H1 (cell line): ENCODE measurements around the gene EXOG. TPM values are rescaled to one million over a fixed set of nuclear protein-coding genes. Genes with fewer than 3 reads are reported as not detected.

Source experiments
- CTCF ChIA-PET: fragments of 300-600 bp; sonication (Branson Sonifier 250); formaldehyde crosslinking; loops from one replicate; lab custom pipeline; 2021; ENCODE audit not compliant: partially characterized antibody; lab: Charles Lee
- POLR2A ChIA-PET: fragments of 300-600 bp; sonication (Branson Sonifier 250); formaldehyde crosslinking; loops from one replicate; lab custom pipeline; 2021; ENCODE audit warnings: inconsistent platforms; ENCODE audit not compliant: partially characterized antibody; lab: Charles Lee
- DNase-seq, 2 experiments: peaks; one replicate each; pipeline versions ENCODE4 v3.0.0 to v3.0.0-alpha.2; 2010 to 2022; ENCODE audit warnings: low spot score in 2 of 2, low read depth in 1 of 2, mixed read lengths in 1 of 2
- FAIRE-seq: peaks from 2 replicates; lab custom pipeline; 2011; peaks lifted over from hg19 to GRCh38; lab: Jason Lieb, UNC
- H2AFZ ChIP-seq: 2 replicates; pipeline ENCODE4 v1.8.1; 2012; ENCODE audit warnings: low read length, inconsistent platforms
- H2AK5ac ChIP-seq: 2 replicates; pipeline ENCODE4 v1.6.1; 2013; ENCODE audit warnings: low read depth, low read length
- H2BK120ac ChIP-seq: replicated peaks from 2 replicates; pipeline ENCODE3; 2013; ENCODE audit warnings: low read depth, low read length, inconsistent platforms
- H2BK12ac ChIP-seq: 2 replicates; pipeline ENCODE4 v1.6.1; 2013; ENCODE audit warnings: low read depth, low read length
- H2BK15ac ChIP-seq: 2 replicates; pipeline ENCODE4 v1.6.1; 2013; ENCODE audit warnings: low read length
- H2BK20ac ChIP-seq: 2 replicates; pipeline ENCODE4 v1.6.1; 2013; ENCODE audit warnings: low read length
- H2BK5ac ChIP-seq: 2 replicates; pipeline ENCODE4 v1.6.1; 2013; ENCODE audit warnings: low read depth, low read length
- H3K14ac ChIP-seq: 2 replicates; pipeline ENCODE4 v1.6.1; 2013; ENCODE audit warnings: inconsistent platforms; ENCODE audit not compliant: insufficient read length
- H3K18ac ChIP-seq: 2 replicates; pipeline ENCODE4 v1.6.1; 2013; ENCODE audit warnings: low read length; ENCODE audit errors: extremely low read depth
- H3K23ac ChIP-seq: 2 replicates; pipeline ENCODE4 v1.6.1; 2013; ENCODE audit warnings: inconsistent platforms; ENCODE audit not compliant: insufficient read length
- H3K23me2 ChIP-seq: 2 replicates; pipeline ENCODE4 v1.6.1; 2013; ENCODE audit warnings: low read depth, low read length
- H3K27ac ChIP-seq: 2 replicates; pipeline ENCODE4 v1.6.1; 2011; ENCODE audit warnings: low read depth, low read length, inconsistent platforms
- H3K27me3 ChIP-seq, 4 experiments: replicated peaks in 1 of 4; 1 replicate in 1 of 4; 2 replicates in 3 of 4; pipeline versions ENCODE4 v1.6.1 to v1.8.1; 2011 to 2013; ENCODE audit warnings: low read length in 3 of 4, mild to moderate bottlenecking in 3 of 4, inconsistent platforms in 2 of 4, mixed read lengths in 2 of 4, moderate library complexity in 1 of 4; ENCODE audit not compliant: control insufficient read depth in 3 of 4, insufficient read depth in 3 of 4; ENCODE audit errors: extremely low read depth in 1 of 4
- H3K36me3 ChIP-seq, 4 experiments: 2 replicates each; pipeline versions ENCODE4 v1.6.1 to v1.8.1; 2011 to 2013; ENCODE audit warnings: mild to moderate bottlenecking in 4 of 4, low read length in 3 of 4, moderate library complexity in 2 of 4, control low read depth in 1 of 4, inconsistent platforms in 1 of 4; ENCODE audit not compliant: insufficient read depth in 4 of 4, control insufficient read depth in 2 of 4
- H3K4ac ChIP-seq: replicated peaks from 2 replicates; pipeline ENCODE3; 2013; ENCODE audit warnings: low read length, low read depth, mixed read lengths, inconsistent platforms; ENCODE audit not compliant: insufficient read length
- H3K4me1 ChIP-seq, 4 experiments: replicated peaks in 1 of 4; 1 replicate in 1 of 4; 2 replicates in 3 of 4; pipeline versions ENCODE4 v1.6.1 to v1.8.1; 2011 to 2013; ENCODE audit warnings: low read length in 3 of 4, inconsistent platforms in 2 of 4, mixed read lengths in 1 of 4; ENCODE audit not compliant: insufficient read depth in 4 of 4, control insufficient read depth in 3 of 4
- H3K4me2 ChIP-seq, 2 experiments: 2 replicates each; pipeline versions ENCODE4 v1.6.1 to v1.8.1; 2011 to 2013; ENCODE audit warnings: low read depth in 2 of 2, low read length in 2 of 2, control low read depth in 1 of 2, inconsistent platforms in 1 of 2, mild to moderate bottlenecking in 1 of 2; ENCODE audit not compliant: insufficient read depth in 1 of 2
- H3K4me3 ChIP-seq, 4 experiments: fragments of 200-600, 300-600 bp in 1 of 4; sonication (generic), shearing (Covaris generic), sonication (Bioruptor Twin) in 1 of 4; 2 replicates each; pipeline versions ENCODE4 v1.5.1 to v1.8.1; 2011 to 2016; ENCODE audit warnings: low read length in 4 of 4, low read depth in 3 of 4, control low read depth in 2 of 4, inconsistent platforms in 2 of 4, mild to moderate bottlenecking in 2 of 4, mixed read lengths in 1 of 4, moderate library complexity in 1 of 4; ENCODE audit not compliant: insufficient read depth in 2 of 4; ENCODE audit errors: extremely low read depth in 1 of 4
- H3K56ac ChIP-seq: replicated peaks from 2 replicates; pipeline ENCODE3; 2013; ENCODE audit warnings: low read depth, mild to moderate bottlenecking, mixed read lengths, low read length, inconsistent platforms; ENCODE audit not compliant: insufficient read length
- H3K79me1 ChIP-seq: 2 replicates; pipeline ENCODE4 v1.6.1; 2013; ENCODE audit warnings: low read depth, low read length, control low read depth
- H3K79me2 ChIP-seq, 2 experiments: 2 replicates each; pipeline versions ENCODE4 v1.6.1 to v1.8.1; 2012 to 2013; ENCODE audit warnings: low read length in 2 of 2, mild to moderate bottlenecking in 2 of 2, inconsistent platforms in 1 of 2; ENCODE audit not compliant: insufficient read depth in 2 of 2, control insufficient read depth in 1 of 2
- H3K9ac ChIP-seq, 4 experiments: replicated peaks in 1 of 4; 1 replicate in 1 of 4; 2 replicates in 3 of 4; pipeline versions ENCODE4 v1.6.1 to v1.8.1; 2011 to 2013; ENCODE audit warnings: low read depth in 3 of 4, low read length in 3 of 4, control low read depth in 2 of 4, mild to moderate bottlenecking in 2 of 4, moderate library complexity in 2 of 4, inconsistent platforms in 1 of 4; ENCODE audit errors: extremely low read depth in 1 of 4
- H3K9me3 ChIP-seq, 2 experiments: 2 replicates each; pipeline versions ENCODE4 v1.6.1 to v1.8.1; 2012 to 2013; ENCODE audit warnings: mild to moderate bottlenecking in 2 of 2, moderate library complexity in 2 of 2, control low read depth in 1 of 2, inconsistent platforms in 1 of 2, low read depth in 1 of 2, low read length in 1 of 2, mixed read lengths in 1 of 2; ENCODE audit not compliant: insufficient read depth in 2 of 2
- H4K20me1 ChIP-seq, 2 experiments: replicated peaks in 1 of 2; 2 replicates each; pipeline versions ENCODE3 to v1.8.1; 2011 to 2013; ENCODE audit warnings: inconsistent platforms in 2 of 2, low read length in 2 of 2, mild to moderate bottlenecking in 1 of 2; ENCODE audit not compliant: insufficient read depth in 2 of 2, control insufficient read depth in 1 of 2
- H4K5ac ChIP-seq: 2 replicates; pipeline ENCODE4 v1.6.1; 2013; ENCODE audit warnings: low read length, low read depth, mixed read lengths, inconsistent platforms; ENCODE audit not compliant: insufficient read length
- H4K8ac ChIP-seq: 2 replicates; pipeline ENCODE4 v1.8.0; 2013; ENCODE audit warnings: mild to moderate bottlenecking, moderate library complexity, low read length, inconsistent platforms; ENCODE audit not compliant: insufficient read depth; ENCODE audit errors: extremely low read depth
- H4K91ac ChIP-seq: replicated peaks from 2 replicates; pipeline ENCODE3; 2013; ENCODE audit warnings: low read length, mixed read lengths, inconsistent platforms; ENCODE audit not compliant: insufficient read length
- BRCA1 ChIP-seq: IDR thresholded peaks from 2 replicates; pipeline ENCODE4 v1.6.1; 2012; ENCODE audit warnings: low read depth, low read length, improper control_type of control experiment
- CBX5 ChIP-seq: fragments of 300-800, 300-1000 bp; sonication (generic); IDR thresholded peaks from 2 replicates; pipeline ENCODE4 v1.7.1; 2016; ENCODE audit warnings: antibody characterized with exemption, low read length, low read depth
- CEBPB ChIP-seq: IDR thresholded peaks from 2 replicates; pipeline ENCODE4 v1.6.1; 2012; ENCODE audit warnings: low read depth, low read length
- GABPA ChIP-seq: IDR thresholded peaks from 2 replicates; pipeline ENCODE4 v1.6.1; 2011; ENCODE audit warnings: mild to moderate bottlenecking, low read length, moderate library complexity, borderline replicate concordance; ENCODE audit not compliant: insufficient read depth
- HDAC2 ChIP-seq, 2 experiments: fragments of 300-600 bp in 1 of 2; sonication (generic) in 1 of 2; IDR thresholded peaks; 2 replicates each; pipeline ENCODE4 v1.6.1; 2011 to 2012; ENCODE audit warnings: low read depth in 2 of 2, low read length in 2 of 2, mild to moderate bottlenecking in 2 of 2, moderate library complexity in 2 of 2, borderline replicate concordance in 1 of 2, inconsistent platforms in 1 of 2
- JUND ChIP-seq: IDR thresholded peaks from 2 replicates; pipeline ENCODE4 v1.6.1; 2011; ENCODE audit warnings: mild to moderate bottlenecking, improper control_type of control experiment, low read length
- NANOG ChIP-seq: IDR thresholded peaks from 2 replicates; pipeline ENCODE4 v1.6.1; 2011; ENCODE audit warnings: low read length, low read depth, mild to moderate bottlenecking, inconsistent platforms; ENCODE audit not compliant: insufficient read depth, poor library complexity, severe bottlenecking
- POLR2AphosphoS5 ChIP-seq: IDR thresholded peaks from 2 replicates; pipeline ENCODE4 v1.6.1; 2011; ENCODE audit warnings: low read depth, low read length
- RFX5 ChIP-seq: IDR thresholded peaks from 2 replicates; pipeline ENCODE4 v1.6.1; 2011; ENCODE audit warnings: low read depth, low read length, improper control_type of control experiment, borderline replicate concordance
- RNF2 ChIP-seq: fragments of 200-900, 300-1000 bp; sonication (generic); IDR thresholded peaks from 2 replicates; pipeline ENCODE4 v1.7.1; 2016; ENCODE audit warnings: borderline replicate concordance, low read depth, mild to moderate bottlenecking, antibody characterized with exemption, low read length; ENCODE audit not compliant: poor library complexity, severe bottlenecking; ENCODE audit errors: missing control alignments
- SP2 ChIP-seq: IDR thresholded peaks from 2 replicates; pipeline ENCODE4 v1.6.1; 2012; ENCODE audit warnings: mild to moderate bottlenecking, low read length, inconsistent platforms
- SP4 ChIP-seq: IDR thresholded peaks from 2 replicates; pipeline ENCODE4 v1.6.1; 2012; ENCODE audit warnings: low read length, inconsistent platforms
- TAF7 ChIP-seq: optimal IDR thresholded peaks from 2 replicates; pipeline ENCODE3; 2011; ENCODE audit warnings: low read depth, mild to moderate bottlenecking, inconsistent platforms, low read length, moderate library complexity, borderline replicate concordance
- ZNF274 ChIP-seq: IDR thresholded peaks from 2 replicates; pipeline ENCODE4 v1.7.0; 2012; ENCODE audit warnings: low read length, borderline replicate concordance; ENCODE audit errors: extremely low read depth
- WGBS, 2 experiments: shearing (Covaris generic) in 1 of 2; methylation state at CpG; one replicate each; pipeline versions ENCODE4 v1.1.6 to v1.1.7; 2013 to 2015; ENCODE audit warnings: low lambda C conversion rate in 2 of 2, mixed read lengths in 2 of 2, inconsistent platforms in 1 of 2, low coverage in 1 of 2, missing lambda C conversion rate in 1 of 2; ENCODE audit not compliant: insufficient replicate concordance in 2 of 2, insufficient coverage in 1 of 2, insufficient read length in 1 of 2; ENCODE audit errors: extremely low coverage in 1 of 2, missing lambda C conversion rate in 1 of 2; 5-methylcytosine and 5-hydroxymethylcytosine counted together
- polyA plus RNA-seq, 7 experiments: library from polyadenylated mRNA; depleted of rRNA in 3 of 7; stranded (reverse) in 5 of 7; unstranded in 2 of 7; fragments of >200 nt in 5 of 7; fragments of 200-250 nt in 2 of 7; gene quantifications; 1 replicate in 5 of 7; 2 replicates in 1 of 7; 4 replicates in 1 of 7; pipeline versions ENCODE4 v1.2.1 to v1.2.3, GENCODE V29; 2011 to 2013; ENCODE audit warnings: missing spikeins in 2 of 7, mixed read lengths in 2 of 7
- total RNA-seq: library from RNA; stranded (reverse); fragmentation: NEBNext Ultra II Directional; extraction: Animal tissue kit (Norgen Biotek cat#: 25700); gene quantifications from 2 replicates; pipeline ENCODE4 v1.2.1, GENCODE V29; 2021

Gene EXOG
- total and polyA plus RNA-seq, 2 of the 8 experiments (the other 6 are each of a cell fraction or from before 2014, with no cell fraction given) = 7.2 to 12.9 TPM

DNA sequence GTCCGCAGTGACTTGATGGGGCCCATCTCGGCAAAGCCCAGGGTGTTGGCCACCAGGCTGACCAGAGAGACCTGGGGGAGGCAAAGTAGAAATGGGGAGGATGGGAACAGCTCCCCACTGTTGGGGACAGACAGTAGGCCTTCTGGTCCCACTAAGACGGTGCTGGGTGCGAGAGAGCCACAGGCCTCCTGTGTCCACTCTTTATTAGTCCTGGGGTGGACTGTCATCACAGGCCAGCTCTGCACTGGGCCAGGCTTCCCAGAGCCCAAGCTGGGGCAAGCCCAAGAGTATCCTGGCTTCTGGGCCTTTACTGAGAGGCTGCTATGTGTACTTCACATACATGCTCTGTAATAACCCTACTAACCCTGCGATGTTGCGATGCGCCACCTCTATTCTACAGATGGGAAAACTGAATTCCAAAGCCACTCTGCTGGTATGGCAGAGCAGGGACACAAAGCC lies 66.4 kb downstream of the EXOG start:
- CTCF ChIA-PET = interaction anchor here (0.7 to 4.1 kb wide), 7 partner anchors 8 to 67 kb away, joined by 3 to 16 read pairs (median 3); no protein-coding TSS in a partner anchor
- 94% methylated on average over 7 of the region's 7 CpGs; no CpG with 5 or more reads in 1 of the 2 experiments for WGBS, 2 experiments
- TF ChIP-seq CEBPB = no peak
- TF ChIP-seq BRCA1 = no peak
- TF ChIP-seq SP2 = no peak
- TF ChIP-seq POLR2AphosphoS5 = no peak
- no peak for TF ChIP-seq CBX5
- TF ChIP-seq JUND = no peak
- TF ChIP-seq ZNF274 = no peak
- TF ChIP-seq TAF7 = no peak
- no peak for TF ChIP-seq RNF2
- TF ChIP-seq GABPA = no peak
- no peak for TF ChIP-seq HDAC2 (IDR thresholded peaks at IDR 0.05; ENCODE audit: borderline replicate concordance in 1 of 2, low read depth in 2 of 2, low read length in 2 of 2)
- TF ChIP-seq NANOG = no peak
- no peak for TF ChIP-seq RFX5
- TF ChIP-seq SP4 = no peak

More for the DNA sequence above, 66.4 kb downstream of the EXOG start:
- no peak overlapping the region for H3K27ac ChIP-seq
- no peak for DNase-seq
- H4K20me1 ChIP-seq = peaks cover 0 to 1% of the 10 kb centered on the region in 2 experiments
- no peaks in the 10 kb centered on the region for H3K79me2 ChIP-seq
- no peak overlapping the region for H3K4me2 ChIP-seq
- H4K5ac ChIP-seq = no peak overlapping the region
- no peak overlapping the region for H3K23ac ChIP-seq
- no peak overlapping the region for H2BK20ac ChIP-seq
- no peak overlapping the region for H2AK5ac ChIP-seq
- H3K4ac ChIP-seq = no peak overlapping the region
- H4K91ac ChIP-seq = no peak overlapping the region
- H3K27me3 ChIP-seq = no peaks in the 10 kb centered on the region
- no peak overlapping the region for H2BK120ac ChIP-seq
- no peak overlapping the region; the same call in 1 of the 2 replicates for H2BK5ac ChIP-seq
- H2BK15ac ChIP-seq = no peak overlapping the region
- no peaks in the 10 kb centered on the region for H3K23me2 ChIP-seq
- H4K8ac ChIP-seq = no peak overlapping the region
- H3K56ac ChIP-seq = no peak overlapping the region
- no peak overlapping the region for H2BK12ac ChIP-seq
- POLR2A ChIA-PET = interaction anchor here (1.3 kb wide), 1 partner anchor 10 kb away, joined by 4 read pairs; no protein-coding TSS in a partner anchor
- no peak overlapping the region for H3K4me3 ChIP-seq
- no peak overlapping the region for H3K18ac ChIP-seq
- no peaks in the 10 kb centered on the region for H3K4me1 ChIP-seq
- no peak for FAIRE-seq
- no peak overlapping the region for H2AFZ ChIP-seq
- no peak overlapping the region for H3K14ac ChIP-seq
- H3K36me3 ChIP-seq = no peaks in the 10 kb centered on the region
- H3K79me1 ChIP-seq = no peaks in the 10 kb centered on the region
- H3K9ac ChIP-seq = no peak overlapping the region
- no peaks in the 10 kb centered on the region for H3K9me3 ChIP-seq
